Keratinocyte (primary cell): Measurements from ENCODE around the gene HDAC9.

Source experiments
- EZH2 ChIP-seq: IDR thresholded peaks from one replicate; pipeline ENCODE4 v1.6.1; 2012; ENCODE audit warnings: inconsistent platforms, mild to moderate bottlenecking, low read length, moderate library complexity
- TF ChIP-seq, protein P1 (sequence below), 3 experiments: IDR thresholded peaks in 1 of 3; conservative IDR thresholded peaks in 1 of 3; optimal IDR thresholded peaks in 1 of 3; 2 replicates in 2 of 3; 3 replicates in 1 of 3; pipeline versions ENCODE3 to v1.5.1; 2011; ENCODE audit warnings: low read length in 3 of 3, mild to moderate bottlenecking in 3 of 3, moderate library complexity in 2 of 3, control low read depth in 1 of 3, inconsistent platforms in 1 of 3; ENCODE audit not compliant: insufficient read depth in 2 of 3; ENCODE audit errors: extremely low read depth in 1 of 3

DNA sequence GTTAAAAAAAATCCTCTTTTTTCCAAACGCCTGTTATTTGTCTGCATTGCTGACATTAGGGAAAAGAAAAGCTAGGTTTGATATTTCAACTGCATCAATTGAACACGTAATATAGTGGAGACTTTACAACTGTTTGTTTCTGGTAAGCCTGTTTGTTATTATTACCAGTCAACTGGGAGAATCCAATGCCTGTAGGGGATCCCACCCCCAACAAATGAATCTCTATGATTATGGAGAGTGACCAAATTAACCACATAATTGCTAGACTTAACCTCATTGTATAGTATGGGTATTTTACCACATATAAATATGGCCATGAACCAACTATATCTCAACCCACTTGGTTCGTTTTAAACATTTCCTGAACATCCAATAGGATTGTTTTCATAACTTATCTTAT is 405.8 kb downstream of the HDAC9 start:
- TF ChIP-seq, protein P1, sequence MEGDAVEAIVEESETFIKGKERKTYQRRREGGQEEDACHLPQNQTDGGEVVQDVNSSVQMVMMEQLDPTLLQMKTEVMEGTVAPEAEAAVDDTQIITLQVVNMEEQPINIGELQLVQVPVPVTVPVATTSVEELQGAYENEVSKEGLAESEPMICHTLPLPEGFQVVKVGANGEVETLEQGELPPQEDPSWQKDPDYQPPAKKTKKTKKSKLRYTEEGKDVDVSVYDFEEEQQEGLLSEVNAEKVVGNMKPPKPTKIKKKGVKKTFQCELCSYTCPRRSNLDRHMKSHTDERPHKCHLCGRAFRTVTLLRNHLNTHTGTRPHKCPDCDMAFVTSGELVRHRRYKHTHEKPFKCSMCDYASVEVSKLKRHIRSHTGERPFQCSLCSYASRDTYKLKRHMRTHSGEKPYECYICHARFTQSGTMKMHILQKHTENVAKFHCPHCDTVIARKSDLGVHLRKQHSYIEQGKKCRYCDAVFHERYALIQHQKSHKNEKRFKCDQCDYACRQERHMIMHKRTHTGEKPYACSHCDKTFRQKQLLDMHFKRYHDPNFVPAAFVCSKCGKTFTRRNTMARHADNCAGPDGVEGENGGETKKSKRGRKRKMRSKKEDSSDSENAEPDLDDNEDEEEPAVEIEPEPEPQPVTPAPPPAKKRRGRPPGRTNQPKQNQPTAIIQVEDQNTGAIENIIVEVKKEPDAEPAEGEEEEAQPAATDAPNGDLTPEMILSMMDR (optimal IDR thresholded peaks at IDR 0.05 in 1 of 3, IDR thresholded peaks at IDR 0.05 in 1 of 3, conservative IDR thresholded peaks at IDR 0.05 in 1 of 3; ENCODE audit: extremely low read depth in 1 of 3, insufficient read depth in 2 of 3, low read length in 3 of 3), result no peak
- no peak for TF ChIP-seq EZH2
